Measurements from ENCODE around the gene LGALSL.

DNA sequence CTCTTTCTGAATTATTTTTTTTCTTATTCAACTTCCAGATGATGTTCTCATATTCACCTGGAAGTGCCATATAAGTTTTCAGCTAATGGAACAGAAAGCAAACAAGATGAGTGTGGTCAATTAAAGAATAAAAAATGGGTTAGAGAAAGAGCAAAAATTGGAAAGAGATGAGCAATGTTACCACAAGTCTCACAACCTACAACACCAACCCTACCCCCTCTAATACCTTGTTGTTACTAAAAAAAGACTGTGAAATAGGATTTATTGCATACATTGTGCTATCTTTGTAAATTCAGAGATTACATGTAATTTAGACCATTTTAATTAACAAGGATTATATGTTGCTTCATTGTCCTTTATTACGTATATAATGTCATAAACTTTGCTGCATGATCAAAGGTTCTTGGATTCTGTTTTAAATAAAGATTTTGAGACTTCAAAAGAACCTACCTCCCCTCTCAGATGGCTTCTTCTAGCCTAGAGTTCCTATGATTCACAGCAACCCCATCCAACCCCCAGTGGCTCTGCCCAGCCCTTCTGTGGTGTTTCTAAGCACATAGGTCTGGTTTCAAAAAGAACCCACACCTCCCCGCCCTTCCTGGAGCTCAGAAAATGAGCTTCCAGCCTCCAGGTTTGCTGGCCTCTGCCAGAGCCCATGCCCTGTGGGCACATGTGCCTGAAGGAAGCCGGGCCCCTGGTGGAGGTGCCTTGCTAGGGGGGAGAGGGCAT lies 24.7 kb downstream of the LGALSL start:
- TF ChIP-seq RAD21 (conservative IDR thresholded peaks at IDR 0.05 in 1 of 2, IDR thresholded peaks at IDR 0.05 in 1 of 2) (no peak), POLR2A (IDR thresholded peaks at IDR 0.05; ENCODE audit: low read length) (no peak)

Data from A549 (cell line).